ENCODE results near the gene TMEM150C. TPM values are rescaled to one million over a fixed set of nuclear protein-coding genes. Genes with fewer than 3 reads are reported as not detected.
A peak's percentile ranks its signal among the peaks of the same experiment; 100 is the strongest.
"Not testable (repeated sequence)": the region's sequence is repeated elsewhere in the genome, so short reads cannot be mapped to it uniquely, and the experiment has no call there.

The TMEM150C gene
- polyA plus RNA-seq, 6 donors from 2014 or later: 0.11 to 0.20 TPM; not detected in 4

DNA sequence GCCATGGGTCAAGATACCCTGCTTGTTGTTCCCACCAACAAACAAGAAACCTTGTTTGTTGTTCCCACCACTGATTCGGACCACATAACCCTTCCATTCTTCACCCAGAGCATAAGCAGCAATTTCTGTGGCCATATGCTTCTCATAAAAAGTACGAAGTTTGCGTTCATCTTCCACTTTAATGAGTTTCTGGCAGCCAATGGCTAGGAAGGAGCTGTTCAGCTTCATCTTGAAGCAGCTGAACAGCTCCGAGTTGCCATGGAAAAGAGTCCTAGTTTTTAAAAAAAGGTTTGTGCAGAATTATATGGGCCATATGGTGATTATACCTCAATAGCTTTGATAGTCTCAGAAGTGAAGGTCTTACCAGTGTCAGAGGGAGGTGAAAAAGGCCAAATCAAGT lies 66.1 kb downstream of the TMEM150C start:
- ATAC-seq (ENCODE audit: low read depth in 2 of 2) (no peak), DNase-seq (no peak)
- Mint-ChIP-seq H3K27ac (no peak overlapping the region), H3K4me1 (no peaks in the 10 kb centered on the region), H3K36me3 (no peaks in the 10 kb centered on the region), H3K9me3 (no peaks in the 10 kb centered on the region), H3K4me3 (no peak overlapping the region), H3K27me3 (no peaks in the 10 kb centered on the region)

DNA sequence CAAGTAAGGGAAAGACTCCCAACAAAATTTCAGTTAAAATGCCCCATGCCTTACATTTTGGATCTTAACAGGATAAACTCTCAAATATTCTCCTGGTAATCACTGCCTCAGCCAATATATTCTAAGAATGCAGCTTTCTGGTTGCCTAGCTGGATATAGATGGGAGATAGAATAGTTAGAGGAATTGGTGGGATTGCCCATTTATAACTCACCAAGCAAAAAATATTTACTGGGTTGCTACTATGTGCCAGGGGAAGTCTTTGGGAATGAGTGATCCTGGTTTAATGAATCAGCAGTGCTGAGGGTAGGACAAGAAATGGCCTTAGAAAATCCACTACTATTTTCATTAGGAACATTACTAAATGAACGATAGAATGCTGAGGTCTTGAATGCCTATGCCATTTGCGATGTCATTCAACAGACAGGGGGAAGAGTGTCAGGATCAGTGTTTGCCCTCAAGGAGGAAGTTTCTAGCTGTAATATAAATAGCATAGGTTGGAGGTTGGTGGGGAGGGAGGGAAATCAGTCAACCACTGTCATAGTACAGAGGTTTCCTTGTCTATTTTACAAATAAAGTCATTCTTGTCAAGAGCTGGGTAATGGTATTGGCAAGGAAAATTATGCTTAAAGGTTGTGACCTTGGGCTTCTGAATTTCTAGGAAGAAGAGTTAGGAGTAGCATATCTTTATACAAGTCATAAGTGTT lies 67.9 kb downstream of the TMEM150C start:
- DNase-seq: no peak
- H3K4me1 Mint-ChIP-seq: no peaks in the 10 kb centered on the region
- no peak for ATAC-seq (ENCODE audit: low read depth in 2 of 2)

DNA sequence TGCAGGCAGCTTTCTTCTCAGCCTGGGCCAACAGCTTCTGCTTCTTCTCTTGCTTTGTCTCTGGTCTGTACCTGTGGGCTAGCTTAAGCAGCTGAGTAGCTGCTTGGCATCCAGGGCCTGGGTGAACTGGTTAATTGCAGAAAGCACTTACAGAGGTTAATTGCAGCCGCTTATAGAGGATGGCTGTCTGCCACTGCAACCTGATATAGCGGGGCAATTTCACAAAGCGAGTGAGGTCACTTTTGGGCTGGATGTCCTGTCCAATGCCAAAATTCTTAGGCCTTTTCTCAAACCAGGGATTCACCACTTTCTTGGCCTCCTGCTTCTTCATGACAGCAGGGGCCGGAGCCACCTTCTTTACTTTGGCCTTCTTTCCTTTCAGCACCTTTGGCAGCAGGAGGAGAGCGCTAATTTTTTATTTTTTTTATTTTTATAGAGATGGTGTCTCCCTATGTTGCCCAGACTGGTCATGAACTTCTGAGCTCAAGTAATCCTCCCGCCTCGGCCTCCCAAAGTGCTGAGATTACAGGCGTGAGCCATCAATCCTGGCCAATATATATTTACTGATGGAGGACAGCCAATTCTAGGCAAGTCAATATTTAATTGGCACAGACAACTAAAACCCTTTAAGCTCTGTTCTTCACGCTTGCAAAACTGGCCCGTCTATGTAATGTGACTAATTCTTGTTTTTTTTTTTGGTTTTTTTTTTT lies 70.4 kb downstream of the TMEM150C start:
- DNase-seq (no peak), ATAC-seq (ENCODE audit: low read depth in 2 of 2) (no peak)
- H3K4me3 Mint-ChIP-seq: no peak overlapping the region
- no peaks in the 10 kb centered on the region for H3K36me3 Mint-ChIP-seq
- H3K9me3 Mint-ChIP-seq: no peaks in the 10 kb centered on the region
- H3K4me1 Mint-ChIP-seq: no peaks in the 10 kb centered on the region
- no peak overlapping the region for H3K27ac Mint-ChIP-seq
- no peaks in the 10 kb centered on the region for H3K27me3 Mint-ChIP-seq

More for the DNA sequence above, 67.9 kb downstream of the TMEM150C start:
- Mint-ChIP-seq H3K27me3 (no peaks in the 10 kb centered on the region), H3K36me3 (no peaks in the 10 kb centered on the region), H3K27ac (no peak overlapping the region), H3K4me3 (no peak overlapping the region), H3K9me3 (no peaks in the 10 kb centered on the region)

DNA sequence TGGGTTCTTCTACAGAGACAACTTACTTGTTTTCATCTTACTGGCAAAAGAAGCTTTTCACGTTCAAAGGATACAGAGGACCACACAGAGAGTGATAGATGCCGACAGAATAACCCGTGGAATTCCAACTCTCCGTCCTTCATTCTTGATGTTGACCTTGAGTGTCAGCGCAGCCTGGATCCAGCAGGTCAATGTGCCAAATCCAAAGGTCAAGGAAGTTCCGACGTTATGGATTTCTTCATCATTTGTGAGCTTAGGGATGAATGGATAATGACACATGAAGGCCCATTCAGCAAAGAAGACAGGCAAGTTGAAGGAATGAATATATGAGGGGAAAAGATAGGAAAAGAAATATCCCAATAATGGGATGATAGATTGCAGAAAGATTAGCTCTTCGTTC lies 71.8 kb downstream of the TMEM150C start:
- no peak for DNase-seq
- ATAC-seq (ENCODE audit: low read depth in 2 of 2): no peak
- H3K4me3 Mint-ChIP-seq: no peak overlapping the region
- no peaks in the 10 kb centered on the region for H3K9me3 Mint-ChIP-seq
- H3K36me3 Mint-ChIP-seq: no peaks in the 10 kb centered on the region
- H3K27ac Mint-ChIP-seq: no peak overlapping the region
- no peaks in the 10 kb centered on the region for H3K27me3 Mint-ChIP-seq
- H3K4me1 Mint-ChIP-seq: no peaks in the 10 kb centered on the region

DNA sequence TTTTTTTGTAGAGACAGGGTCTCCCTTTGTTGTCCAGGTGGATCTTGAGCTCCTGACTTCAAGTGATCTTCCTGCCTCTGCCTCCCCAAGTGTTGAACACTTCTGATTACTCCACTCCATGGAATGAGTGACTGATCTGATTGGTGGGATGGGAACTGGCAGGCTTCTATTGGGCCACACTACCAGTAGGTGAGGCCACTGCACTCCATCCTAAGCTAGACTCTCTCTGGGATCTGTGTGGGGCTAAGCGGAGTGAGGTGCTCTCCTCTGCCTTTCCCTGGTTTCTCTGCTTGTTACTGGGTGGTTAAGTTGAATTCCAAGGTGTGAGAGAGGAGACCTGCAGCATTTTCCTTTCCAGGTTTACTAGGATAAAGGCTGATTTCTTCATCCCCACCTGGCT lies 72.7 kb downstream of the TMEM150C start:
- Mint-ChIP-seq H3K4me1 (no peaks in the 10 kb centered on the region), H3K4me3 (no peak overlapping the region), H3K27me3 (no peaks in the 10 kb centered on the region), H3K36me3 (no peaks in the 10 kb centered on the region), H3K9me3 (no peaks in the 10 kb centered on the region), H3K27ac (no peak overlapping the region)
- ATAC-seq (ENCODE audit: low read depth in 2 of 2): no peak
- DNase-seq: no peak

DNA sequence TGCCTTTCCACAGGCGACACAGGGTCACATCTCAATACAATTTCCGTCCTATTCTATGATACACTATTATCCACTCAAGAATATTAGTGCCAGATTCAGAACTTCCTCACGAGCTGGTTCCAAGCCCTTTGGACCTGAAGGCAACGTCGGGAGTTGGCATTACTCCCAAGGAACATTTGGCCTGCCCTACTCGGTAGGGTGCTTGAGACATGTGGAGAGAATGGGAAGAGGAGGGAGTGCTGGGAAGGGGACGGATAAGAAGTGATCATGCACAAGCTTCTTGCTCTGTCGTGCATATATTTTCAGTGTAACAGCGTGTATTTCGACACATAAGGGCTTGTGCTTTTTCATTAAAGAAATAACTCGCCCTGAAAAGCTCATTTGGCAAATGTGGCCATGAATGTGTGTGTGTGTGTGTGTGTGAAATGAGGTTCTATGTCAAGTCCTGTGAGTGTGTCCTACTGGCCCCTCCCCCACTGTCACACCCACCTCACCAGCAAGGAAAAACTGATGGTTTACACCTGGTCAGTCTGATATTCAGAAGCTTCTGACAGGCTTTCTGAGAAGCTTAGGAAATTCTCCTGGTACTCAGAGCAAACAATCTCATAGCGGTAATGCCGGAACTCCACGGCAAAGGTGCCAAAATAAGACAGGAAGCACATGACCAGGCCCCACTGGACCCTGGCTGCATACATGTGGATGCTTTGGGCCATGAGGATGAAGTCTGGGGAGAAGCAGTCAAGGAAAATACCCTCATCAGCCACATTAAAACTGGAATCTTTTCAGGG lies 76.6 kb downstream of the TMEM150C start:
- no peak for ATAC-seq (ENCODE audit: low read depth in 2 of 2)
- Mint-ChIP-seq H3K4me1 (no peaks in the 10 kb centered on the region), H3K27ac (no peak overlapping the region), H3K36me3 (peaks cover 8 to 11% of the 10 kb centered on the region in 2 donors), H3K9me3 (no peaks in the 10 kb centered on the region), H3K27me3 (no peaks in the 10 kb centered on the region), H3K4me3 (no peak overlapping the region)
- no peak for DNase-seq

DNA sequence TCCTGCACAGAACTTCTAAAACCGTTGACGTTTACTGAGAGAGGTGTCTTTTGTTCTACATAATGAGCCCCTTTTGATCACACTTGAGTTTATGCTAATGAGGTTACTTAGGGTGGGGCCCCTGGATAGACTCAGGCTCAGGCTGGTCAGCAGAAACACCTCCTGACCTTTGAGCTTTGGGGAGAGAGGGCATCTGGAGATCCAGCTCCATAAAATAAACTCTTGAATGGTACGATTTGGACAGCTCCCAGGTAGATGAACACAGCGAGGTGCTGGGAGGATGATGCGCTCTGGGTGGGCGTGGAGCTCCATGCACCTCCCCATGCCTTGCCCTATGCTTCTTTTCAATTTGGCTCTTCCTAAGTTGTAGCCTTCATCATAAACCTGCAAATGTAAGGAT lies 79.4 kb downstream of the TMEM150C start:
- Mint-ChIP-seq H3K4me1 (no peaks in the 10 kb centered on the region), H3K27me3 (no peaks in the 10 kb centered on the region), H3K36me3 (peaks cover 17 to 20% of the 10 kb centered on the region in 2 donors), H3K9me3 (no peaks in the 10 kb centered on the region), H3K4me3 (no peak overlapping the region), H3K27ac (no peak overlapping the region)
- no peak for ATAC-seq (ENCODE audit: low read depth in 2 of 2)
- DNase-seq: no peak

DNA sequence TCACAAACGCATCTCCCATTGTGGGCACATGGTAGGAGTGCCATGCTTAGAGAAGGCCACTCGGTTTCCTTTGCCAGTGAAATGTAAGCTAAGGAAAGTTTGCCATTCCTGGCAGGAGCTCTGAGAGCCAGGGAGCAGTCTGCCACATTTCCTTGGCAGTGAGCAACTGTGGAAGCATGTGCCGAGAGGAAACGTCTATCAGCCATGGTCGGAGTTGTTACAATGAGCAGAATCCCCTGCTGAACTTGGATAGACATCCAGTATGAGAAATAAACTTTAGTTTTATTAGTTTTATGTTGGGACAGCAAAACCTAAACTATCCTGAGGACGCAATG lies 80.3 kb downstream of the TMEM150C start:
- H3K4me1 Mint-ChIP-seq: no peaks in the 10 kb centered on the region
- no peak for ATAC-seq (ENCODE audit: low read depth in 2 of 2)
- peaks cover 17 to 20% of the 10 kb centered on the region in 2 donors for H3K36me3 Mint-ChIP-seq

DNA sequence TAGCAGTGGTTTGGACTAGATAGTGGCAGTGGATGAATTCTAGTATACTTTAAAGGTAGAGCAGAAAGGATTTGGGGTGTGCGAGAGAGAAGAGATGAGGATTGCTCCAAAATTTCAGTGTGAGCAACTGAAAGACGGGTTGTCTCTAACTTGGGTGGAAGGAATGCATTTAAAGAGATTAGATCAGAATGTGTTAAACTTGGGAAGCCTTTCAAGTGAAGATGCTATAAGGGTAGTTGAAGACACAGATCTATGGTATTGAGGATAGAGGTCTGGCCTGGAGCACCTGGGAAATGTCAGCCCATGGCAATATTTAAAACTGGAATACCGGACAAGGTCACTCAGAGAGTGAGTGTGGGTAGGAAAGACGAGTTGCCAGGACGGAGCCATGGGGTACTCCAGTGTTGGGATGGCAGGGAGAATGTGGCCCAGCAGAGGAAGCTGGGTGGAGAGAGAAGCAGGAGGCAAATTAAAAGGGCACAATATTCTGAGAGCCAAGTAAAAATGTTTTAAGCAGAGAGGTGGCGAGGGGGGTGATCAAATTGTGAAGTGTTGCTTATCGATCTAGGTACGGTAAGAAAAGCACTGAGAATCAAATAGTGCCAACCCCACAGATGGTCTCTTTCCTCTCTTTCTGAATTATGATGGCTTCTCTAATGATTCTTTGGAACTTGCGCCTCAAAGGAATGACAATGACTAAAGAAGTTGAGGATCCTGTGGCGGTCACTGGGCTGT lies 80.8 kb downstream of the TMEM150C start:
- no peaks in the 10 kb centered on the region for H3K9me3 Mint-ChIP-seq
- H3K27me3 Mint-ChIP-seq: no peaks in the 10 kb centered on the region
- H3K27ac Mint-ChIP-seq: peak overlapping the region in 1 of 6 donors; percentile 17
- no peaks in the 10 kb centered on the region for H3K4me1 Mint-ChIP-seq
- H3K36me3 Mint-ChIP-seq: peaks cover 17 to 20% of the 10 kb centered on the region in 2 donors
- ATAC-seq (ENCODE audit: low read depth in 2 of 2) (no peak), DNase-seq (no peak)
- H3K4me3 Mint-ChIP-seq: no peak overlapping the region

More for the DNA sequence above, 80.3 kb downstream of the TMEM150C start:
- no peaks in the 10 kb centered on the region for H3K9me3 Mint-ChIP-seq
- no peak overlapping the region for H3K4me3 Mint-ChIP-seq
- no peak for DNase-seq
- H3K27me3 Mint-ChIP-seq: no peaks in the 10 kb centered on the region
- H3K27ac Mint-ChIP-seq: no peak overlapping the region

DNA sequence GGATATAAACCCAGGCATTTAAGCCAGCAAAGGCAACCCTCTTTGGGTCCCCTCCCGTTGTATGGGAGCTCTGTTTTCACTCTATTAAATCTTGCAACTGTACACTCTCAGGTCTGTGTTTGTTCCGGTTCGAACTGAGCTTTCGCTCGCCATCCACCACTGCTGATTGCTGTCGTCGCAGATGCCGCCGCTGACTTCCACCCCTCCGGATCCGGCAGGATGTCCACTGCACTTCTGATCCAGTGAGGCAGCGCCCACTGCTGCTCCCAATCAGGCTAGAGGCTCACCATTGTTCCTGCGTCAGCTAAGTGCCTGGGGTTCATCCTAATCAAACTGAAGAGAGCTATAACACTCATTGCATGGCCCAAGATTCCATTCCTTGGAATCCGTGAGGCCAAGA lies 82.2 kb downstream of the TMEM150C start:
- ATAC-seq (ENCODE audit: low read depth in 2 of 2): no peak
- Mint-ChIP-seq H3K4me1 (no peaks in the 10 kb centered on the region), H3K27ac (no peak overlapping the region), H3K9me3 (no peaks in the 10 kb centered on the region), H3K27me3 (no peaks in the 10 kb centered on the region), H3K4me3 (peak overlapping the region in 1 of 8 donors; percentile 14), H3K36me3 (peaks cover 17 to 20% of the 10 kb centered on the region in 2 donors)
- DNase-seq: no peak

DNA sequence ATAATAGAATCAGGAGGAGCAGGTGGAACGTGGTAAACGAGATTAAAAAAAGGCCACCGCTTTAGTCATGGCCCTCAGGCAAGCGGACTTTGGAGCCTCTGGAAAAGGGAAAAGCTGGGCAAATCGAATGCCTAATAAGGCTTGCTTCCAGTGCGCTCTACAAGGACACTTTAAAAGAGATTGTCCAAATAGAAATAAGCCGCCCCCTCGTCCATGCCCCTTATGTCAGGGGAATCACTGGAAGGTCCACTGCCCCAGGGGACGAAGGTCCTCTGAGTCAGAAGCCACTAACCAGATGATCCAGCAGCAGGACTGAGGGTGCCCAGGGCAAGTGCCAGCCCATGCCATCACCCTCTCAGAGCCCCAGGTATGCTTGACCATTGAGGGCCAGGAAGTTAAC lies 84.3 kb downstream of the TMEM150C start:
- H3K4me3 Mint-ChIP-seq; H3K9me3 Mint-ChIP-seq; ATAC-seq (ENCODE audit: low read depth in 2 of 2); H3K4me1 Mint-ChIP-seq; H3K27ac Mint-ChIP-seq; DNase-seq; H3K27me3 Mint-ChIP-seq: not testable (repeated sequence)
- peaks cover 17 to 20% of the 10 kb centered on the region in 2 donors for H3K36me3 Mint-ChIP-seq

DNA sequence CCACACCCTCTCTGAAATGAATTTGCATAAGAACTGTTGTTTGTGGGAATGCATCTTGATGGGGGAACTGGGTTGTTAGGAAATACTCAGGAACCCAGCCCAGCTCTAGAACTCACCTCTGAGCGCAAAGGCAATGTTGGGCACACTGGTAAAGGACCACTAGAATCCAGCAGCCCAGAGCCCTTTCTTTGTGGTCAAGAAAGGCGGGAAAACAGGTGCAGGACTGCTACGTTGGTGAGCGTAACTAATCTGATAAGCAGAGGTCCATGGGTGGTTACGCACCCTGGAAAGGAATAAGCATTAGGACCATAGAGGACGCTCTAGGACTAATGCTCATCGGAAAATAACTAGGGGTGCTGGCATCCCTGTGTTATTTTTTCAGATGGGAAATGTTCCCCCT lies 85.9 kb downstream of the TMEM150C start:
- Mint-ChIP-seq H3K36me3 (peaks cover 13 to 19% of the 10 kb centered on the region in 2 donors), H3K27ac (peak overlapping the region in 1 of 6 donors; percentile 82)
- H3K4me3 Mint-ChIP-seq; ATAC-seq (ENCODE audit: low read depth in 2 of 2); H3K27me3 Mint-ChIP-seq; H3K4me1 Mint-ChIP-seq; H3K9me3 Mint-ChIP-seq; DNase-seq: not testable (repeated sequence)

DNA sequence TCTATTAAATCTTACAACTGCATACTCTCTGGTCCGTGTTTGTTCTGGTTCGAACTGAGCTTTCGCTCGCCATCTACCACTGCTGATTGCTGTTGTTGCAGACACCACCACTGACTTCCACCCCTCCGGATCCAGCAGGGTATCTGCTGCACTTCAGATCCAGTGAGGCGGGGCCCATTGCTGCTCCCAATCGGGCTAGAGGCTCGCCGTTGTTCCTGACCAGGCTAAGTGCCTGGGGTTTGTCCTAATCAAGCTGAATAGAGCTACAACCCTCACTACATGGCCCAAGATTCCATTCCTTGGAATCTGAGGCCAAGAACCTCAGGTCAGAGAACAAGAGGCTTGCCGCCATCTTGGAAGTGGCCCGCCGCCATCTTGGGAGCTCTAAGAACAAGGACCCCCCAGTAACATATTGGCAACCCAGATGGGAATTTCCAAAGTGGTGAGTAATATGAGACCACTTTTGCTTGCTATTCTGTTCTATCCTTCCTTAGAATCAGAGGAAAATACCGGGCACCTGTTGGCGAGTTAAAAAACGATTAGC lies 88.1 kb downstream of the TMEM150C start:
- ATAC-seq (ENCODE audit: low read depth in 2 of 2): no peak
- Mint-ChIP-seq H3K4me3 (no peak overlapping the region), H3K9me3 (no peaks in the 10 kb centered on the region), H3K27me3 (no peaks in the 10 kb centered on the region), H3K36me3 (peaks cover 0 to 5% of the 10 kb centered on the region in 2 donors), H3K4me1 (no peaks in the 10 kb centered on the region), H3K27ac (no peak overlapping the region)
- DNase-seq: no peak
